Activated CD8-positive, alpha-beta T cell treated with anti-CD3 and anti-CD28 coated beads for 36 hours (primary cell): Measurements from ENCODE around the gene CDS1. TPM values are rescaled to one million over a fixed set of nuclear protein-coding genes. Genes with fewer than 3 reads are reported as not detected.

Experiments used
- ATAC-seq: fragments of 200-7000 bp; cut with Tn5 transposase; one replicate; pipeline ENCODE4 v1.10.0; 2021; ENCODE audit warnings: mild to moderate bottlenecking, moderate library complexity
- CTCF ChIA-PET: fragments of 350-600 bp; sonication (Branson Sonifier 250); formaldehyde crosslinking; loops from one replicate; lab custom pipeline; 2021; ENCODE audit warnings: antibody characterized with exemption; lab: Charles Lee
- POLR2A ChIA-PET: fragments of 350-600 bp; sonication (Branson Sonifier 250); formaldehyde crosslinking; loops from one replicate; lab custom pipeline; 2021; ENCODE audit warnings: antibody characterized with exemption; lab: Charles Lee
- DNase-seq: peaks from one replicate; pipeline ENCODE4 v3.0.0-alpha.2; 2020
- H3K27ac Mint-ChIP-seq: one replicate; pipeline ENCODE4 v1.8.0; 2021; ENCODE audit warnings: mild to moderate bottlenecking, mixed read lengths
- H3K27me3 Mint-ChIP-seq: one replicate; pipeline ENCODE4 v1.8.0; 2021; ENCODE audit warnings: mixed read lengths
- H3K36me3 Mint-ChIP-seq: one replicate; pipeline ENCODE4 v1.8.0; 2021; ENCODE audit warnings: low read depth, mixed read lengths
- H3K4me1 Mint-ChIP-seq: one replicate; pipeline ENCODE4 v1.8.0; 2021; ENCODE audit warnings: low read depth, mixed read lengths
- H3K4me3 Mint-ChIP-seq: one replicate; pipeline ENCODE4 v1.8.0; 2021; ENCODE audit warnings: mild to moderate bottlenecking, moderate library complexity, mixed read lengths
- H3K9me3 Mint-ChIP-seq: one replicate; pipeline ENCODE4 v1.8.0; 2021; ENCODE audit warnings: mixed read lengths
- intact Hi-C: fragments of 100-400 bp; cut with micrococcal nuclease; formaldehyde crosslinking; loops from one replicate; pipeline ENCODE4 v1.10.0; 2022
- total RNA-seq, 2 experiments: library from RNA; stranded (reverse); gene quantifications; one replicate each; pipeline ENCODE4 v1.2.3, GENCODE V29; 2021
- TF ChIP-seq, protein P1 (sequence below): fragments of 200-600 bp; IDR thresholded peaks from one replicate; pipeline ENCODE4 v1.8.0; 2022; ENCODE audit warnings: antibody characterized with exemption, mild to moderate bottlenecking

The CDS1 gene
- total RNA-seq, 2 experiments from 2014 or later = 0.07 to 0.25 TPM

DNA sequence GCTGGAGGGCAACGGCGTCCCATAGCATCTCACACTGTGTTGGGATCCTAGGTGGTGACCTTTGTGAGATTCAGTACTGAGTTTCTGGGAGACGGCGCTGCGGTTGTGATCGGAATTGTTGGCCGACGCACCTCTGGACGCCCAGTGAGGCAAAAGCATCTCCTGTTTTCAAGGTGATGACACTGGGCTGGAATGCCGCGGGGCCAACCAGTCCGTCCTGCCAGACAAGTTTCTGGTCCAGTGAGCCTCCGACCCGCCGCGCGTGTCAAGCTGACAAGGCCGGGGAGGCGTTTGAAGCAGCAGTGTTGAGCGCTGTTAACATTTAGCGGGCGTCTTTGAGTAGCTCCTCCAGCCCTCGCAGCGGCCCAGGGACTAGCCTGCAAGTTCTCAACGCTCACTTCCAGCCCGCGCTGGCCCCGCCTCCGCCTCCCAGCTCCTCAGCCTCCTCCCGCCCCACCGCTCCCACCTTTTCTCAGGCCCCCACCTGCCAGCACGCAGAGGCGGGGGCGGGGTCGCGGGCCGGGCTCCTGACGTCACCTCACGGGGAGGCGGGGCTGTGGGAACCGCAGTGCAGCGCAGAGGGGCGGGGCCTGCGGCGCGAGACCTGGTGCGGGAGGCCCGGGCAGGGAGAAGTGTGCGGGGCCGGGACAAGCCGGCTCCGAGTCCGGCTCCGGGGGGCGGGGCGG lies 482 bp upstream of the CDS1 start:
- TF ChIP-seq, protein P1, sequence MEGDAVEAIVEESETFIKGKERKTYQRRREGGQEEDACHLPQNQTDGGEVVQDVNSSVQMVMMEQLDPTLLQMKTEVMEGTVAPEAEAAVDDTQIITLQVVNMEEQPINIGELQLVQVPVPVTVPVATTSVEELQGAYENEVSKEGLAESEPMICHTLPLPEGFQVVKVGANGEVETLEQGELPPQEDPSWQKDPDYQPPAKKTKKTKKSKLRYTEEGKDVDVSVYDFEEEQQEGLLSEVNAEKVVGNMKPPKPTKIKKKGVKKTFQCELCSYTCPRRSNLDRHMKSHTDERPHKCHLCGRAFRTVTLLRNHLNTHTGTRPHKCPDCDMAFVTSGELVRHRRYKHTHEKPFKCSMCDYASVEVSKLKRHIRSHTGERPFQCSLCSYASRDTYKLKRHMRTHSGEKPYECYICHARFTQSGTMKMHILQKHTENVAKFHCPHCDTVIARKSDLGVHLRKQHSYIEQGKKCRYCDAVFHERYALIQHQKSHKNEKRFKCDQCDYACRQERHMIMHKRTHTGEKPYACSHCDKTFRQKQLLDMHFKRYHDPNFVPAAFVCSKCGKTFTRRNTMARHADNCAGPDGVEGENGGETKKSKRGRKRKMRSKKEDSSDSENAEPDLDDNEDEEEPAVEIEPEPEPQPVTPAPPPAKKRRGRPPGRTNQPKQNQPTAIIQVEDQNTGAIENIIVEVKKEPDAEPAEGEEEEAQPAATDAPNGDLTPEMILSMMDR = no peak

DNA sequence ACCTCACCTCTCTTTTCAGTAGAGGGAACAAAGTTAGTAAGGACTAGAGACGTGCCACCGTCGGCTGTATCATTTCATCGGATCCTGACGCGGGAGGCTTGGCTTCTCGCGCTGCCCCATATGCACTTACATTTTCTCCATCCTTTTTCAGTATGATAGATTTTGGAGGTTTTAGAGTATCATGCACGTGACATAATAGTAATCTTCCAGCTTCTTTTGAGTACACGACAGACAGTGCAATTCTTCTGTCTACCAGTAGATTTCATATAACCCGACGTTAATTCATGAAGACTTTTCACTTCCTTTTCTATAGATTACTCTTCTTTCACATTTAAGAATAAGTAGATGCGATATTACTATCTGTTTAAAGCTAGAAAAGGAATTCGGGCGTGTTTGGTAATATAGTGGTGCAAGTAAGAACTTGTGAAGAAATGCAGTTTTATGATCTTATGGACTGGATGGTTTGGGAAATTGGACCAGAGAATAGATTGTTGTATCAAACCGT lies 1.0 kb downstream of the CDS1 start:
- ATAC-seq = no peak
- H3K4me3 Mint-ChIP-seq = peak overlapping the region; percentile 67
- ChIA-PET POLR2A (interaction anchor here (1.0 kb wide), 1 partner anchor 11 kb away, joined by 3 read pairs; no protein-coding TSS in a partner anchor), CTCF (interaction anchor here (0.7 to 1.9 kb wide), 2 partner anchors 10 to 11 kb away, joined by 3 to 5 read pairs; no protein-coding TSS in a partner anchor)
- DNase-seq = peak; percentile 5
- H3K27ac Mint-ChIP-seq = no peak overlapping the region
- intact Hi-C loops = no loop called here
- TF ChIP-seq, protein P1 = no peak
- H3K36me3 Mint-ChIP-seq = no peaks in the 10 kb centered on the region
- peaks cover 32% of the 10 kb centered on the region for H3K27me3 Mint-ChIP-seq
- H3K9me3 Mint-ChIP-seq = no peaks in the 10 kb centered on the region
- peaks cover 13% of the 10 kb centered on the region for H3K4me1 Mint-ChIP-seq

More for the DNA sequence above, 482 bp upstream of the CDS1 start:
- H3K36me3 Mint-ChIP-seq = no peaks in the 10 kb centered on the region
- no peaks in the 10 kb centered on the region for H3K9me3 Mint-ChIP-seq
- peaks cover 13% of the 10 kb centered on the region for H3K4me1 Mint-ChIP-seq
- peaks cover 34% of the 10 kb centered on the region for H3K27me3 Mint-ChIP-seq
- no peak overlapping the region for H3K27ac Mint-ChIP-seq
- peak overlapping the region; percentile 67 for H3K4me3 Mint-ChIP-seq
- DNase-seq (peak; percentile 88), ATAC-seq (peak; percentile 87)
- ChIA-PET CTCF (interaction anchor here (1.0 to 1.1 kb wide), 2 partner anchors 9 to 11 kb away, joined by 3 read pairs; no protein-coding TSS in a partner anchor), POLR2A (no interaction called here)
- intact Hi-C loops = no loop called here

- Mint-ChIP-seq H3K36me3 (no peaks in the 10 kb centered on the region), H3K4me1 (peaks cover 13% of the 10 kb centered on the region), H3K9me3 (no peaks in the 10 kb centered on the region), H3K4me3 (no peak overlapping the region), H3K27me3 (peaks cover 32% of the 10 kb centered on the region), H3K27ac (no peak overlapping the region)
- CTCF ChIA-PET = no interaction called here
- ATAC-seq (no peak), DNase-seq (no peak)
- intact Hi-C loops = no loop called here
- POLR2A ChIA-PET = no interaction called here
- TF ChIP-seq, protein P1 = no peak
Observed at GRCh38 chr4:84585251-84585650, 2.3 kb downstream of the CDS1 start.

DNA sequence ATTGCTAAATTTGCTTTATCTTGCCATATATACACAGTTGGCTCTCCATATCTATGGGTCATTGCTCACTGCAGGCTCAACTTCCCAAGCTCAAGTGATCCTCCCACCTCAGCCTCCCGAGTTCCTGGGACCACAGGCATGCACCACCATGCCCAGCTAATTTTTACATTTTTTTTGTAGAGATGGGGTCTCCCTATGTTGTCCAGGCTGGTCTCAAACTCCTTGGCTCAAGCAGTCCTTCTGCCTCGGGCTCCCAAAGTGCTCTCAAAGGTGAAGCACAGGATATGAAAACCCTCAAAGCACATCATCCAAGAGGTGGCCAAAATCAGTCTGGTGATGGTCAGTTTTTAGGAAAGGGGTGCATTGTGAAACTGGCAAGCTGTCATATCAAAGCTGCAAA lies 11.8 kb downstream of the CDS1 start:
- no peaks in the 10 kb centered on the region for H3K27me3 Mint-ChIP-seq
- CTCF ChIA-PET = interaction anchor here (1.4 to 1.6 kb wide), 2 partner anchors 11 to 16 kb away, joined by 5 to 6 read pairs; no protein-coding TSS in a partner anchor
- intact Hi-C loops = no loop called here
- TF ChIP-seq, protein P1 = no peak
- no peaks in the 10 kb centered on the region for H3K36me3 Mint-ChIP-seq
- H3K4me3 Mint-ChIP-seq = no peak overlapping the region
- peaks cover 2% of the 10 kb centered on the region for H3K4me1 Mint-ChIP-seq
- ATAC-seq (no peak), DNase-seq (no peak)
- H3K9me3 Mint-ChIP-seq = no peaks in the 10 kb centered on the region
- no peak overlapping the region for H3K27ac Mint-ChIP-seq
- POLR2A ChIA-PET = interaction anchor here (1.3 kb wide), 1 partner anchor 11 kb away, joined by 3 read pairs; no protein-coding TSS in a partner anchor

DNA sequence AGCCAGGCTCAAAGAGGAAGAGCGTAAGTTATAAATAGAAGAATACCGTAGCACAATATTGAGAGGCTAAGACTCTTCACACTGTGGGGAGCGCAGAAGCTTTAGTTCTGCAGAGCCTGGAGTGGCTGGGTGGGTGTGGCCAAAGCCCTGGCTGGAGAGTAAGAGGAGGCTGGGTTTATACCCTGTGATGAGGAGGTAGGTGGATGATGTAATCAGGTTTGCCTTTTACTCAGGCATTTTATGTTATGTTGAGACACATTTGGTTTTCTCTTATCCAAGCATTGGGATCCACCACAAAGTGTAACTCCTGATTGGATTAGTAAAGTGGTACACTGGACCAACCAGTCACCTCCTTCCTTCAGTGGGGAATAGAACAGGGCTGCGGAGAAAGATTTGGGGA lies 13.9 kb downstream of the CDS1 start:
- Mint-ChIP-seq H3K27ac (peak overlapping the region; percentile 51), H3K36me3 (no peaks in the 10 kb centered on the region), H3K9me3 (no peaks in the 10 kb centered on the region), H3K27me3 (no peaks in the 10 kb centered on the region), H3K4me1 (peaks cover 2% of the 10 kb centered on the region), H3K4me3 (no peak overlapping the region)
- TF ChIP-seq, protein P1 = no peak
- intact Hi-C loops = no loop called here
- peak; percentile 27 for DNase-seq
- ATAC-seq = peak; percentile 85
- POLR2A ChIA-PET = no interaction called here
- CTCF ChIA-PET = interaction anchor here (1.5 kb wide), 1 partner anchor 18 kb away, joined by 6 read pairs; no protein-coding TSS in a partner anchor
